Hepatocyte (in vitro differentiated cells): ENCODE measurements around the gene CUTA.

Experiments
- CTCF ChIP-seq: fragments of 200-600 bp; sonication (generic); IDR thresholded peaks from 2 replicates; pipeline ENCODE4 v1.5.1; 2016; ENCODE audit warnings: antibody characterized with exemption, mild to moderate bottlenecking; ENCODE audit not compliant: poor library complexity
- EZH2 ChIP-seq: fragments of 200-600 bp; sonication (generic); IDR thresholded peaks from 2 replicates; pipeline ENCODE4 v1.6.1; 2016; ENCODE audit warnings: antibody characterized with exemption, mild to moderate bottlenecking, borderline replicate concordance

- TF ChIP-seq CTCF: no peak
- no peak for TF ChIP-seq EZH2
Measured at GRCh38 chr6:33413241-33414120, 4.4 kb downstream of the CUTA start.
